GM23338 (cell line): ENCODE results near the gene ZDHHC12. TPM values are rescaled to one million over a fixed set of nuclear protein-coding genes. Genes with fewer than 3 reads are reported as not detected.

ENCODE experiments used
- ATAC-seq: fragments of 200-7000 bp; cut with Tn5 transposase; 3 replicates; pipeline ENCODE4 v1.9.1; 2020
- DNase-seq: peaks from one replicate; pipeline ENCODE4 v3.0.0-alpha.2; 2015; ENCODE audit warnings: low spot score
- H2AFZ ChIP-seq: fragments of 200-600 bp; sonication (generic); 2 replicates; pipeline ENCODE4 v1.8.0; 2016; ENCODE audit warnings: antibody characterized with exemption, mild to moderate bottlenecking, moderate library complexity
- H3F3A ChIP-seq: fragments of 200-600 bp; sonication (generic); replicated peaks from 2 replicates; pipeline ENCODE4 v1.8.0; 2017; ENCODE audit warnings: antibody characterized with exemption, mixed run types, low read depth
- H3K27ac ChIP-seq: fragments of 200-600 bp; sonication (generic); 2 replicates; pipeline ENCODE4 v1.6.1; 2016; ENCODE audit warnings: low read depth
- H3K27me3 ChIP-seq: fragments of 200-600 bp; sonication (generic); 2 replicates; pipeline ENCODE4 v1.8.0; 2016; ENCODE audit warnings: mild to moderate bottlenecking, mixed run types, moderate library complexity; ENCODE audit not compliant: insufficient read depth
- H3K36me3 ChIP-seq: fragments of 200-600 bp; sonication (generic); 2 replicates; pipeline ENCODE4 v1.8.0; 2016; ENCODE audit warnings: mild to moderate bottlenecking; ENCODE audit not compliant: insufficient read depth
- H3K4me1 ChIP-seq: fragments of 200-600 bp; sonication (generic); 2 replicates; pipeline ENCODE4 v1.8.0; 2016; ENCODE audit warnings: mild to moderate bottlenecking, moderate library complexity; ENCODE audit not compliant: insufficient read depth
- H3K4me2 ChIP-seq: fragments of 200-600 bp; sonication (generic); 2 replicates; pipeline ENCODE4 v1.7.1; 2017; ENCODE audit warnings: mixed run types
- H3K4me3 ChIP-seq: fragments of 200-600 bp; sonication (generic); 2 replicates; pipeline ENCODE4 v1.6.1; 2016; ENCODE audit warnings: mixed run types
- H3K79me2 ChIP-seq: fragments of 200-600 bp; sonication (generic); replicated peaks from 2 replicates; pipeline ENCODE4 v1.8.0; 2017; ENCODE audit warnings: mild to moderate bottlenecking; ENCODE audit not compliant: insufficient read depth
- H3K9me2 ChIP-seq: fragments of 200-600 bp; sonication (generic); 2 replicates; pipeline ENCODE4 v1.8.0; 2017; ENCODE audit not compliant: insufficient read depth
- H4K20me1 ChIP-seq: fragments of 200-600 bp; sonication (generic); replicated peaks from 2 replicates; pipeline ENCODE4 v1.8.0; 2017; ENCODE audit warnings: mild to moderate bottlenecking; ENCODE audit not compliant: insufficient read depth
- H3K27ac Mint-ChIP-seq: 2 replicates; pipeline ENCODE4 v1.8.0; 2020; ENCODE audit warnings: inconsistent platforms, mild to moderate bottlenecking, moderate library complexity, mixed read lengths
- H3K27me3 Mint-ChIP-seq: 3 replicates; pipeline ENCODE4 v1.8.0; 2022; ENCODE audit warnings: low read depth, mild to moderate bottlenecking, moderate library complexity, mixed read lengths, inconsistent platforms; ENCODE audit not compliant: insufficient read depth, poor library complexity
- H3K36me3 Mint-ChIP-seq: 3 replicates; pipeline ENCODE4 v1.8.0; 2021; ENCODE audit warnings: low read depth, mild to moderate bottlenecking, inconsistent platforms, moderate library complexity, mixed read lengths
- H3K4me1 Mint-ChIP-seq: 3 replicates; pipeline ENCODE4 v1.8.0; 2020; ENCODE audit warnings: mild to moderate bottlenecking, inconsistent platforms, mixed read lengths
- H3K4me3 Mint-ChIP-seq: 3 replicates; pipeline ENCODE4 v1.8.0; 2021; ENCODE audit warnings: moderate library complexity, mild to moderate bottlenecking, inconsistent platforms, mixed read lengths
- H3K9me3 Mint-ChIP-seq: 3 replicates; pipeline ENCODE4 v1.8.0; 2020; ENCODE audit warnings: moderate library complexity, mild to moderate bottlenecking, inconsistent platforms, mixed read lengths
- CREB1 ChIP-seq: fragments of 250-450 bp; sonication (Bioruptor Pico); IDR thresholded peaks from 2 replicates; pipeline ENCODE4 v1.5.0; 2020; ENCODE audit warnings: low read depth, mild to moderate bottlenecking, moderate library complexity
- ETS1 ChIP-seq: IDR thresholded peaks from 2 replicates; pipeline ENCODE4 v1.6.1; 2016; ENCODE audit warnings: antibody characterized with exemption
- EZH2 ChIP-seq: fragments of 200-600 bp; sonication (generic); IDR thresholded peaks from one replicate; pipeline ENCODE4 v1.8.0; 2017; ENCODE audit warnings: antibody characterized with exemption, mild to moderate bottlenecking, low read depth; ENCODE audit not compliant: unreplicated experiment
- EZH2phosphoT487 ChIP-seq: fragments of 200-600 bp; sonication (generic); IDR thresholded peaks from one replicate; pipeline ENCODE4 v1.8.1; 2018; ENCODE audit warnings: antibody characterized with exemption; ENCODE audit not compliant: unreplicated experiment
- JUNB ChIP-seq: IDR thresholded peaks from one replicate; pipeline ENCODE4 v1.6.1; 2016; ENCODE audit warnings: antibody characterized with exemption; ENCODE audit not compliant: unreplicated experiment
- POLR2AphosphoS5 ChIP-seq: IDR thresholded peaks from 2 replicates; pipeline ENCODE4 v1.6.1; 2016; ENCODE audit warnings: antibody characterized with exemption, low read depth
- STAT1 ChIP-seq: IDR thresholded peaks from one replicate; pipeline ENCODE4 v1.6.1; 2016; ENCODE audit warnings: antibody characterized with exemption; ENCODE audit not compliant: unreplicated experiment
- ZNF114 ChIP-seq: fragments of 250-450 bp; sonication (Bioruptor Pico); IDR thresholded peaks from 2 replicates; pipeline ENCODE4 v1.5.0; 2020; ENCODE audit warnings: mild to moderate bottlenecking, moderate library complexity
- ZNF331 ChIP-seq: fragments of 250-450 bp; sonication (Bioruptor Pico); IDR thresholded peaks from 2 replicates; pipeline ENCODE4 v1.5.0; 2020; ENCODE audit warnings: low read depth, mild to moderate bottlenecking, moderate library complexity
- ZNF462 ChIP-seq: fragments of 250-450 bp; sonication (Bioruptor Pico); IDR thresholded peaks from 2 replicates; pipeline ENCODE4 v1.5.0; 2020; ENCODE audit warnings: mild to moderate bottlenecking, moderate library complexity
- polyA plus RNA-seq: library from polyadenylated mRNA; unstranded; fragments of >200 nt; fragmentation: Nextera tagmentation; extraction: Ambion mirVana; gene quantifications from 2 replicates; pipeline ENCODE4 v1.2.1, GENCODE V29; 2016
- total RNA-seq: library from RNA; depleted of rRNA; stranded (reverse); fragments of >200 nt; shearing (Covaris generic); gene quantifications from 2 replicates; pipeline ENCODE4 v1.2.3, GENCODE V29; 2014
- TF ChIP-seq, protein P1 (sequence below): IDR thresholded peaks from one replicate; pipeline ENCODE4 v1.6.1; 2018; ENCODE audit warnings: antibody characterized with exemption; ENCODE audit not compliant: unreplicated experiment
- TF ChIP-seq, protein P2 (sequence below), 2 experiments: fragments of 200-600 bp in 1 of 2; sonication (generic) in 1 of 2; conservative IDR thresholded peaks; 2 replicates each; pipeline versions ENCODE4 v1.5.1 to v1.6.1; 2016 to 2017; ENCODE audit warnings: antibody characterized with exemption in 2 of 2, low read depth in 2 of 2, mild to moderate bottlenecking in 2 of 2, moderate library complexity in 1 of 2

Gene ZDHHC12
- total and polyA plus RNA-seq, 2 experiments from 2014 or later, result 47.5 to 54.1 TPM

DNA sequence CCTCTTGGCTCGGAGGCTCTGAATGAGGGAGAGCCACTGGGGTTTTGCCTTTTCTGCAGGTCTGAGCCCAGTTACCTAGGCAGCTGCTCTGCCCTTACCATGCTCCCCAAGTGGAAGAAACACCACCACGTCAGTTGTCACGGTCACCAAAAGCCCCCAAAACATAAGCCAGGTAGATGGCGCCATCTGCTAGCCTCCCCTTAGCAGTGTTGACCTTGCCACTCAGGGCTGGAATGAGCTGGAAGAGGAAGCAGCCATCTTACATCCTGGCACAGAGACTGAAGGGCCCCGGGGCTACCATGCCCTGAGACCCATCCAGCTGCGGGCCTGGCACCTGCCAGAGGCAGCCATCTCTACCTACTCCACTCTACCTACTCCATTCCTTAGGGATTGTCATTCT, 40.4 kb upstream of the ZDHHC12 start (continued):
- no peak for TF ChIP-seq ZNF462 (CRISPR knock-in tag)

DNA sequence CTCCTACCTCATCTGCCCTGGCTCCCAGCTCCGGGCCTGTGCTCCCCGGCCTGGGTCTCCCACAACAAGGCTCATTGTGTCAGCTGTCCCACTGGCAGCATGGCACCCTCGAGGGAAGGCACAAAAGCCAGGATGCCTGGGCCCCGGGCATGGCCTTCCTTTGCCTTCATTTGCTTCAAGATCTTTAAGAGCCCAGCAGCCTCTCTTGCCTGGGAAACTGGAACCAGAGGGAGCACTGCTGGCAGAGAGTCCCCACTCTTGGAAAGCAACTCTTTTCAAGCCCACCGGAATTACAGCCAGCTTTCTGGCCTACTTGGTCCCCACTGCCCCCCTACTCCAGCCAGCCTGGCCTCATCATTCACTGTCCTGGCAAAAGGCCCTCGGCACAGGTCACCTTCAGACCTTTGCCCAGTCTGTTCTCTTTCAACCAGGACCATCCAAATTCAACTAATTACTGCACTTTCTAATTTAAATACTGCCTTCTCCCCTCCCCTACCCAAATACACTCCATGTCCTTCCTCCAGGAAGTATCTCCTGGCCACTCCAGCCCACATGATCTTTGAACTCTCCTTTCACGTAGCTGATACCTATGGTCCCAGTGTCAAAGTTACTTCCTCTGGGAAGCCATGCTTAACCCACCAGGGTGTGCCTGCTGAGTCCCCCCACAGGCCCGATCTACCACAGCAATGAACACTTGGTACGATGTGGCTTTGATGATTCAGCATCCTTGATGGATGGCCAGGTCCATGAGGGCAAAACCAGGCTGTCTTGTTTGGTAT, 38.9 kb upstream of the ZDHHC12 start:
- Mint-ChIP-seq H3K4me1 (peaks cover 9% of the 10 kb centered on the region), H3K36me3 (no peaks in the 10 kb centered on the region), H3K9me3 (no peaks in the 10 kb centered on the region), H3K27me3 (peaks cover 10% of the 10 kb centered on the region), H3K4me3 (no peak overlapping the region), H3K27ac (peak overlapping the region; percentile 78)
- peaks cover 5% of the 10 kb centered on the region; the same call in 1 of the 2 replicates for H3K4me1 ChIP-seq
- no peaks in the 10 kb centered on the region for H3K27me3 ChIP-seq
- ATAC-seq (no peak), DNase-seq (no peak)
- no peak overlapping the region for H2AFZ ChIP-seq
- H3K36me3 ChIP-seq, result no peaks in the 10 kb centered on the region
- no peaks in the 10 kb centered on the region for H3K9me2 ChIP-seq
- H3K4me2 ChIP-seq, result no peak overlapping the region
- H3K27ac ChIP-seq, result no peak overlapping the region
- no peak overlapping the region for H3K4me3 ChIP-seq
- 0 out of 2 replicates have a peak, but pooled peaks cover 2% of the 10 kb centered on the region for H3K79me2 ChIP-seq
- no peaks in the 10 kb centered on the region for H4K20me1 ChIP-seq
- 0 out of 2 replicates have a peak, but pooled peaks cover 5% of the 10 kb centered on the region for H3F3A ChIP-seq
- TF ChIP-seq JUNB (no peak), ZNF331 (CRISPR knock-in tag) (no peak), ETS1 (no peak), EZH2phosphoT487 (no peak), POLR2AphosphoS5 (no peak), ZNF114 (CRISPR knock-in tag) (no peak), CREB1 (CRISPR knock-in tag) (no peak), STAT1 (no peak), EZH2 (no peak)
- TF ChIP-seq, protein P1, sequence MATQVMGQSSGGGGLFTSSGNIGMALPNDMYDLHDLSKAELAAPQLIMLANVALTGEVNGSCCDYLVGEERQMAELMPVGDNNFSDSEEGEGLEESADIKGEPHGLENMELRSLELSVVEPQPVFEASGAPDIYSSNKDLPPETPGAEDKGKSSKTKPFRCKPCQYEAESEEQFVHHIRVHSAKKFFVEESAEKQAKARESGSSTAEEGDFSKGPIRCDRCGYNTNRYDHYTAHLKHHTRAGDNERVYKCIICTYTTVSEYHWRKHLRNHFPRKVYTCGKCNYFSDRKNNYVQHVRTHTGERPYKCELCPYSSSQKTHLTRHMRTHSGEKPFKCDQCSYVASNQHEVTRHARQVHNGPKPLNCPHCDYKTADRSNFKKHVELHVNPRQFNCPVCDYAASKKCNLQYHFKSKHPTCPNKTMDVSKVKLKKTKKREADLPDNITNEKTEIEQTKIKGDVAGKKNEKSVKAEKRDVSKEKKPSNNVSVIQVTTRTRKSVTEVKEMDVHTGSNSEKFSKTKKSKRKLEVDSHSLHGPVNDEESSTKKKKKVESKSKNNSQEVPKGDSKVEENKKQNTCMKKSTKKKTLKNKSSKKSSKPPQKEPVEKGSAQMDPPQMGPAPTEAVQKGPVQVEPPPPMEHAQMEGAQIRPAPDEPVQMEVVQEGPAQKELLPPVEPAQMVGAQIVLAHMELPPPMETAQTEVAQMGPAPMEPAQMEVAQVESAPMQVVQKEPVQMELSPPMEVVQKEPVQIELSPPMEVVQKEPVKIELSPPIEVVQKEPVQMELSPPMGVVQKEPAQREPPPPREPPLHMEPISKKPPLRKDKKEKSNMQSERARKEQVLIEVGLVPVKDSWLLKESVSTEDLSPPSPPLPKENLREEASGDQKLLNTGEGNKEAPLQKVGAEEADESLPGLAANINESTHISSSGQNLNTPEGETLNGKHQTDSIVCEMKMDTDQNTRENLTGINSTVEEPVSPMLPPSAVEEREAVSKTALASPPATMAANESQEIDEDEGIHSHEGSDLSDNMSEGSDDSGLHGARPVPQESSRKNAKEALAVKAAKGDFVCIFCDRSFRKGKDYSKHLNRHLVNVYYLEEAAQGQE, result no peak
- TF ChIP-seq, protein P2, sequence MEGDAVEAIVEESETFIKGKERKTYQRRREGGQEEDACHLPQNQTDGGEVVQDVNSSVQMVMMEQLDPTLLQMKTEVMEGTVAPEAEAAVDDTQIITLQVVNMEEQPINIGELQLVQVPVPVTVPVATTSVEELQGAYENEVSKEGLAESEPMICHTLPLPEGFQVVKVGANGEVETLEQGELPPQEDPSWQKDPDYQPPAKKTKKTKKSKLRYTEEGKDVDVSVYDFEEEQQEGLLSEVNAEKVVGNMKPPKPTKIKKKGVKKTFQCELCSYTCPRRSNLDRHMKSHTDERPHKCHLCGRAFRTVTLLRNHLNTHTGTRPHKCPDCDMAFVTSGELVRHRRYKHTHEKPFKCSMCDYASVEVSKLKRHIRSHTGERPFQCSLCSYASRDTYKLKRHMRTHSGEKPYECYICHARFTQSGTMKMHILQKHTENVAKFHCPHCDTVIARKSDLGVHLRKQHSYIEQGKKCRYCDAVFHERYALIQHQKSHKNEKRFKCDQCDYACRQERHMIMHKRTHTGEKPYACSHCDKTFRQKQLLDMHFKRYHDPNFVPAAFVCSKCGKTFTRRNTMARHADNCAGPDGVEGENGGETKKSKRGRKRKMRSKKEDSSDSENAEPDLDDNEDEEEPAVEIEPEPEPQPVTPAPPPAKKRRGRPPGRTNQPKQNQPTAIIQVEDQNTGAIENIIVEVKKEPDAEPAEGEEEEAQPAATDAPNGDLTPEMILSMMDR (conservative IDR thresholded peaks at IDR 0.05; ENCODE audit: low read depth in 2 of 2), result no peak
